OCI-LY3 (cell line): ENCODE measurements around the gene LRP1B.

Experiments
- H2AFZ ChIP-seq: fragments of 200-600, 300-600 bp; shearing (Covaris generic); 2 replicates; pipeline ENCODE4 v1.6.0; 2014; ENCODE audit warnings: antibody characterized with exemption, low read depth, low read length
- H3K27ac ChIP-seq: fragments of 200-600, 300-600 bp; sonication (generic); 2 replicates; pipeline ENCODE4 v1.5.1; 2014; ENCODE audit warnings: mild to moderate bottlenecking, low read length, moderate library complexity, mixed read lengths
- H3K27me3 ChIP-seq: fragments of 200-600, 300-600 bp; sonication (generic); 2 replicates; pipeline ENCODE4 v1.6.1; 2014; ENCODE audit warnings: low read depth, low read length, mixed read lengths
- H3K36me3 ChIP-seq: fragments of 200-600, 300-600 bp; sonication (generic); replicated peaks from 2 replicates; pipeline ENCODE3; 2014; ENCODE audit warnings: low read depth, low read length, mixed read lengths
- H3K4me1 ChIP-seq: fragments of 300-600, 200-600 bp; sonication (generic); 2 replicates; pipeline ENCODE4 v1.6.1; 2014; ENCODE audit warnings: low read length, mixed read lengths
- H3K4me2 ChIP-seq: fragments of 200-600, 300-600 bp; sonication (generic); 2 replicates; pipeline ENCODE4 v1.6.1; 2014; ENCODE audit warnings: low read length, mixed read lengths
- H3K4me3 ChIP-seq: fragments of 300-600, 200-600 bp; sonication (generic); 2 replicates; pipeline ENCODE4 v1.5.1; 2014; ENCODE audit warnings: antibody characterized with exemption, mild to moderate bottlenecking, low read length, moderate library complexity
- H3K79me2 ChIP-seq: fragments of 300-600, 200-600 bp; shearing (Covaris generic); 2 replicates; pipeline ENCODE4 v1.6.1; 2014; ENCODE audit warnings: mild to moderate bottlenecking, low read length, mixed read lengths
- H3K9ac ChIP-seq: fragments of 300-600, 200-600 bp; shearing (Covaris generic); 2 replicates; pipeline ENCODE4 v1.6.0; 2014; ENCODE audit warnings: mild to moderate bottlenecking, low read length, moderate library complexity
- H3K9me3 ChIP-seq: fragments of 200-600, 300-600 bp; shearing (Covaris generic); 2 replicates; pipeline ENCODE4 v1.6.1; 2014; ENCODE audit warnings: low read length, mixed read lengths; ENCODE audit not compliant: insufficient read depth
- H4K20me1 ChIP-seq: fragments of 200-600, 300-600 bp; sonication (generic); 2 replicates; pipeline ENCODE4 v1.6.1; 2016; ENCODE audit warnings: low read length, mixed read lengths; ENCODE audit not compliant: insufficient read depth
- EZH2phosphoT487 ChIP-seq: fragments of 200-600 bp; shearing (Covaris generic); IDR thresholded peaks from 2 replicates; pipeline ENCODE4 v1.6.1; 2018; ENCODE audit warnings: antibody characterized with exemption, mixed run types, low read depth
- TF ChIP-seq, protein P1 (sequence below): fragments of 200-600, 300-600 bp; sonication (generic); IDR thresholded peaks from 2 replicates; pipeline ENCODE4 v1.5.1; 2014; ENCODE audit warnings: antibody characterized with exemption, low read length, low read depth

LRP1B gene

DNA sequence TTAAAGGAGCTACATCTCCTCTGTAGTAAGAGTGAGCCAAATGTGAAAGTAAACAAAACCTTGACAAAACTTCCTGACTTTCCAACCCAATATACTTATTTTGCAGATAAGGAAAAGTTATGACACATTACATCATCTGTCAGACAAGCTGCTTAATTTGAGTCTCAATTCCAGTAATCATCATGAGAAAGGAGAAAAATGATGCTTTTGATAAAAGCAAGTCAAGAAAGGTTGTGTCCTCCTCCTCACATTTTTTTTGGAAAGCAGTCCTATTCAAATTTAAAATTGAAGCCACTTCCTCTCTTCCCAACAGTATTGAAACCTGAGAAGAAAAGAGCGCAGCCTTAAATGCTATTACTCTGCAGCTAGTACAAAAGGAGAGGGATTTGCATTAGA lies 519.6 kb downstream of the LRP1B start:
- Histone ChIP-seq H2AFZ (no peak overlapping the region), H3K9ac (no peak overlapping the region)
- TF ChIP-seq, protein P1, sequence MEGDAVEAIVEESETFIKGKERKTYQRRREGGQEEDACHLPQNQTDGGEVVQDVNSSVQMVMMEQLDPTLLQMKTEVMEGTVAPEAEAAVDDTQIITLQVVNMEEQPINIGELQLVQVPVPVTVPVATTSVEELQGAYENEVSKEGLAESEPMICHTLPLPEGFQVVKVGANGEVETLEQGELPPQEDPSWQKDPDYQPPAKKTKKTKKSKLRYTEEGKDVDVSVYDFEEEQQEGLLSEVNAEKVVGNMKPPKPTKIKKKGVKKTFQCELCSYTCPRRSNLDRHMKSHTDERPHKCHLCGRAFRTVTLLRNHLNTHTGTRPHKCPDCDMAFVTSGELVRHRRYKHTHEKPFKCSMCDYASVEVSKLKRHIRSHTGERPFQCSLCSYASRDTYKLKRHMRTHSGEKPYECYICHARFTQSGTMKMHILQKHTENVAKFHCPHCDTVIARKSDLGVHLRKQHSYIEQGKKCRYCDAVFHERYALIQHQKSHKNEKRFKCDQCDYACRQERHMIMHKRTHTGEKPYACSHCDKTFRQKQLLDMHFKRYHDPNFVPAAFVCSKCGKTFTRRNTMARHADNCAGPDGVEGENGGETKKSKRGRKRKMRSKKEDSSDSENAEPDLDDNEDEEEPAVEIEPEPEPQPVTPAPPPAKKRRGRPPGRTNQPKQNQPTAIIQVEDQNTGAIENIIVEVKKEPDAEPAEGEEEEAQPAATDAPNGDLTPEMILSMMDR: no peak
- no peak for TF ChIP-seq EZH2phosphoT487

DNA sequence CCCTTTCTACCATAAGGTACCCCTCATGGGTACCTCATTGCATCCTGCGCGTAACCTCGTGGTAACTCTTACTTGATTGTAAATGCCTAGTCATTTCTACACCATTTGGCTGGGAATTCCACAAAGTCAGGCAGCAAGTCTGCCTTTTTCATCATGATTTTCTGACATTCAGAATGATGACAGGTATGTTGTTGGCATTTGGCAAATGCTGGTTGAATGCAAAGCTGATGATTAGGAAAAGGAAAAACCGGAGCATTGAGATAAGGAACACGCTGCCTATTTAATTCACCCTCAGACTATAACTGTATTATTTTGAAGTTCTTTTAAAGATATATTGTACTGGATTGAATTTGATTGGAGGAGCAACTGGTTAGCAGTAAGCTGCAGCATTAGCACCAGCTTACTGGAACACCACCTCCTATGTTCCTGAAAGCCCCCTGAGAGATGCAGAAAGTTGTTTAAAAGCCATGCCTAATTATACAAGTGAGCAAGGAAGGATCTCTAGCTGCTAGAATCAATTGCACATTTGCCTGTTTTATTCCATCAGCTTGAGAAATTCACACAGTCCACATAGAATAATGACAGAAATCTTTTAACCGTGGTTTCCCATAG lies 520.1 kb downstream of the LRP1B start:
- Histone ChIP-seq H3K79me2 (no peaks in the 10 kb centered on the region), H3K4me2 (no peak overlapping the region), H2AFZ (no peak overlapping the region), H4K20me1 (no peaks in the 10 kb centered on the region), H3K4me3 (no peak overlapping the region), H3K4me1 (no peaks in the 10 kb centered on the region), H3K9me3 (no peaks in the 10 kb centered on the region), H3K27ac (no peak overlapping the region), H3K36me3 (no peaks in the 10 kb centered on the region), H3K27me3 (no peaks in the 10 kb centered on the region), H3K9ac (no peak overlapping the region)
- no peak for TF ChIP-seq EZH2phosphoT487
- TF ChIP-seq, protein P1: no peak

More for the DNA sequence above, 519.6 kb downstream of the LRP1B start:
- Histone ChIP-seq H3K27ac (no peak overlapping the region), H3K79me2 (no peaks in the 10 kb centered on the region), H3K4me1 (no peaks in the 10 kb centered on the region), H4K20me1 (no peaks in the 10 kb centered on the region), H3K9me3 (no peaks in the 10 kb centered on the region), H3K27me3 (no peaks in the 10 kb centered on the region), H3K4me3 (no peak overlapping the region), H3K4me2 (no peak overlapping the region), H3K36me3 (no peaks in the 10 kb centered on the region)

DNA sequence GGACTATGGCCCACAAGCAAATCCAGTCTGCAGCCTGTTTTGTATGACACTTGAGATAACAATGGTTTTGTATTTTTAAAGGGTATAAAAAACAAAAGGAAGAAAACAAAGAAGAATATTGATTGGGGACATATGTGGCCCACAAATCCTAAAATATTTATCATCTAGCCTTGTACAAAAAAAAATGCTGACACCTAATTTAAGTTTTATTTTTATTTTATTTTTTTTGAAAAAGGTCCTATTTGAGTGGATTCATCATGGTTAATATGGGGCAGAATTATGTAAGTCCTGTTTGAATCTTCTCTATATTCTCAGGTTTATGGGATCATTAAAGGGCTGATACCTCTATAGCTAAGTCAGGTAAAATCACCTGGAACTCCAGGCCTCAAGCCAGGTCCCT lies 525.7 kb downstream of the LRP1B start:
- Histone ChIP-seq H4K20me1 (no peaks in the 10 kb centered on the region), H3K27me3 (no peaks in the 10 kb centered on the region), H2AFZ (no peak overlapping the region), H3K4me2 (no peak overlapping the region), H3K4me1 (no peaks in the 10 kb centered on the region), H3K9ac (no peak overlapping the region), H3K27ac (no peak overlapping the region), H3K36me3 (no peaks in the 10 kb centered on the region), H3K9me3 (no peaks in the 10 kb centered on the region), H3K4me3 (no peak overlapping the region), H3K79me2 (no peaks in the 10 kb centered on the region)
- TF ChIP-seq, protein P1: no peak
- no peak for TF ChIP-seq EZH2phosphoT487

DNA sequence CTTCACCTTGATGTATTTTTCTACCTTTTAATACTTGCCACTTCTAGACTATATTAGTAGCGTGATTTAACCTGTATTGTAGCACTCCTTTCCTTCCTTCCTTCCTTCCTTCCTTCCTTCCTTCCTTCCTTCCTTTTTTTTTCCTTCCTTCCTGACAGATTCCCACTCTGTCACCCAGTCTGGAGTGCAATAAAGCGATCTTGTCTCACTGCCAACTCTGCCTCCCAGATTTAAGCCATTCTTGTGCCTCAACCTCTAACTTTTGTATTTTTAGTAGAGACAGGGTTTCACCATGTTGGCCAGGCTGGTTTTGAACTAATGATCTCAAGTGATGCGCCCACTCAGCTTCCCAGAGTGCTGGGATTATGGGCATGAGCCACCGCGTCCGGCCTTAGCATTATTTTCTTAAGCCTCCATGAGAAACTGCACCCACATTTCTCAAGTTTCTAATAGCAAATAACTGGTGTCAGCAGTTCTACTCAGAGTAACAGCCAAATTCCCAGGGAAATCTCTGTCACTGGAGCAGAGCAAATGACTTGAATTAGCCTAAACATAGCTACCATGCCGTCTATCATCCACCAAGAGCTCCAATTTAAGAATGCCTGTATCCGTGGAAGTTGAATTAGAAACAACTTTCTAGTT lies 529.2 kb downstream of the LRP1B start:
- no peaks in the 10 kb centered on the region for H3K27me3 ChIP-seq
- no peak overlapping the region for H3K27ac ChIP-seq
- H3K9ac ChIP-seq: no peak overlapping the region
- H3K4me1 ChIP-seq: no peaks in the 10 kb centered on the region
- no peaks in the 10 kb centered on the region for H3K36me3 ChIP-seq
- no peak overlapping the region for H3K4me3 ChIP-seq
- no peaks in the 10 kb centered on the region for H3K79me2 ChIP-seq
- H3K9me3 ChIP-seq: no peaks in the 10 kb centered on the region
- H2AFZ ChIP-seq: no peak overlapping the region
- H3K4me2 ChIP-seq: no peak overlapping the region
- no peaks in the 10 kb centered on the region for H4K20me1 ChIP-seq
- TF ChIP-seq EZH2phosphoT487: no peak
- TF ChIP-seq, protein P1: no peak
